HFF-Myc (cell line): Measurements from ENCODE around the gene GSTA4.

Source experiments
- DNase-seq: peaks from one replicate; pipeline ENCODE4 v3.0.0-alpha.2; 2011; ENCODE audit warnings: low read depth; ENCODE audit errors: extremely low read depth
- H3K4me3 ChIP-seq: replicated peaks from 2 replicates; pipeline ENCODE4 v1.5.1; 2011; ENCODE audit warnings: low read depth, mild to moderate bottlenecking, control low read depth, low read length
- TF ChIP-seq, protein P1 (sequence below): IDR thresholded peaks from 2 replicates; pipeline ENCODE4 v1.5.1; 2012; ENCODE audit warnings: mild to moderate bottlenecking, low read depth, low read length, control low read depth; ENCODE audit errors: missing control alignments

Gene GSTA4

DNA sequence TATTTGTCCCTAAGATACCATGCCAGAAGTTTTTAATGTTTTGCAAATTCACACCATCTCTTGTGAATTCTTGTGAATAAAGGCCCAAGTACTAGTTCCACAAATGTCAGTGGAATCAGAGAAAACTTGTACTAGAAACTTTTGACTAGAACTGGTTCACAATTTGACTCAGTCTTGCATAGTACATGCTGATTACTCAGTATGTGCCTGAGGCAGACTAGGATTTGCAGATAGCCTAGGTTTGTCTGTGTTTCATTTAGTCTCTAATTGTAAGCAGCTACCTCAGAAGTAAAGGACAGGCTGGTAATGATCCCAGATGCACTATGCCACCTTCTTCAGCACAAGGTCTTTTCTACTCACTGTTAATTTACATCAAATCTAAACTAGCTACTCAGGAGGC lies 34.2 kb upstream of the GSTA4 start:
- DNase-seq = no peak
- TF ChIP-seq, protein P1, sequence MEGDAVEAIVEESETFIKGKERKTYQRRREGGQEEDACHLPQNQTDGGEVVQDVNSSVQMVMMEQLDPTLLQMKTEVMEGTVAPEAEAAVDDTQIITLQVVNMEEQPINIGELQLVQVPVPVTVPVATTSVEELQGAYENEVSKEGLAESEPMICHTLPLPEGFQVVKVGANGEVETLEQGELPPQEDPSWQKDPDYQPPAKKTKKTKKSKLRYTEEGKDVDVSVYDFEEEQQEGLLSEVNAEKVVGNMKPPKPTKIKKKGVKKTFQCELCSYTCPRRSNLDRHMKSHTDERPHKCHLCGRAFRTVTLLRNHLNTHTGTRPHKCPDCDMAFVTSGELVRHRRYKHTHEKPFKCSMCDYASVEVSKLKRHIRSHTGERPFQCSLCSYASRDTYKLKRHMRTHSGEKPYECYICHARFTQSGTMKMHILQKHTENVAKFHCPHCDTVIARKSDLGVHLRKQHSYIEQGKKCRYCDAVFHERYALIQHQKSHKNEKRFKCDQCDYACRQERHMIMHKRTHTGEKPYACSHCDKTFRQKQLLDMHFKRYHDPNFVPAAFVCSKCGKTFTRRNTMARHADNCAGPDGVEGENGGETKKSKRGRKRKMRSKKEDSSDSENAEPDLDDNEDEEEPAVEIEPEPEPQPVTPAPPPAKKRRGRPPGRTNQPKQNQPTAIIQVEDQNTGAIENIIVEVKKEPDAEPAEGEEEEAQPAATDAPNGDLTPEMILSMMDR = no peak

DNA sequence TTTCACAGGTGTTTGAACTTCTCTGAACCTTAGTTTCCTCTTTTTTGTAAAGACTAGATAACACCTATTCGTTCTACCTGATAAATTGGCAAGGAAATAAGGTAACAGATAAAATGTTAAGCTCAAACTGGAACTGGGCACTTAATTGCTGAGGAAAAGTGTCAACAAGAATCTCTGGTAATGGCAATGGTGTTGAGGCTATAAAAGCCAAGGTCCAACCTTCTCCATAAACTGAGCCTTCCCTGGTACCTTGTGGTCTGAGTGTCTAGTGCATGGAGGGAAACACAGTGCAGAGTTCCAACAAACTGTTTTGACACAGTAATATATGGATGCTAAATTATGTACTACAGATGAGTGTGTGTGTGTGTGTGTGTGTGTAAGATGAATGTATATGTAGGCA lies 33.4 kb upstream of the GSTA4 start:
- no peak for DNase-seq
- TF ChIP-seq, protein P1 = no peak
- no peak overlapping the region for H3K4me3 ChIP-seq

More for the DNA sequence above, 34.2 kb upstream of the GSTA4 start:
- H3K4me3 ChIP-seq = no peak overlapping the region

DNA sequence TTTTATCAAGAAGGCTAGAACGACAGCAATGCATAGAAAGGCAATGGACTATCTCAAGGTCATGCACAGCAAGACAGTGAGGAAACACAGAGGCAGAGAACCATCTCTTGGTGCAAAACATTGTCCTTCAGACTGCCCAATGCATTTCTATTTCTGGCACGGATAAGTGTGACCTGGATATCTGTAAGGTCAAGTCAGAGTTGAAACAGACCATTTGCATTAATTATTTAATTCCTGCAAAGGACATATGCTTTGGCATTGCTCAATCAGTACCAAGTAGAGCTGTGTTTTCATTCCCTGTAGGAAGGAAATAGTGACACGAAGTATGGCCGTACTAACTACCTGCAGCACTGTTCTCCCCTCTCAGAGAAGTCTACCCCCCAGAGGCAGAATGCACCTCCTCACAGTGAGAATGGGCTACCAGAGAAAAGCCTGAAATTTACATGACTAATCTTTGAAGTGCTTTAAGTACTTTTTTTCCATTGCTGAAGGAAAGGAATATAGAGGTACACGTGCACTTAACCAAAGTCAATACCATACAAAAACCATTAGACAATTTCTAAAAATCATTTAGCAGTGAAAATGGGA lies 32.1 kb upstream of the GSTA4 start:
- no peak overlapping the region for H3K4me3 ChIP-seq
- no peak for DNase-seq
- TF ChIP-seq, protein P1 = no peak

DNA sequence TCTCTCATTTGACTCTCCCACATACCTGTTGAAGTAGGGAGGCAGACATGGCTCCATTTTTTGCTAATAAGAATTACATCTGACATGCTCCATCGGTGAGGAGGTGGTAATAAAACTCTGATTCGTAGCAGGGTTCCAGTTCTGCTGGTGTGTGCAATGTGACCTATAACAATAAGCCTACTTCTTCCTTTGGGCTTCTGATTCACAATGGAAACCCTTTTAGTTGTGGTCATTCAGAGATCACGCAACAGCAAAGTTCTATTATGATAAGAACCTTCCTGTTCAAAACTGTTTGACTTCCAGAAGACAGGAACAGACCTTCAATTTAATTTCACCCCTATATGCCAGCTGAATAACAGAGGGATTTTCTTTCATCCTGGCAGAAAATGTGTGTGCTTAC lies 31.4 kb upstream of the GSTA4 start:
- H3K4me3 ChIP-seq = no peak overlapping the region
- TF ChIP-seq, protein P1 = no peak
- no peak for DNase-seq

DNA sequence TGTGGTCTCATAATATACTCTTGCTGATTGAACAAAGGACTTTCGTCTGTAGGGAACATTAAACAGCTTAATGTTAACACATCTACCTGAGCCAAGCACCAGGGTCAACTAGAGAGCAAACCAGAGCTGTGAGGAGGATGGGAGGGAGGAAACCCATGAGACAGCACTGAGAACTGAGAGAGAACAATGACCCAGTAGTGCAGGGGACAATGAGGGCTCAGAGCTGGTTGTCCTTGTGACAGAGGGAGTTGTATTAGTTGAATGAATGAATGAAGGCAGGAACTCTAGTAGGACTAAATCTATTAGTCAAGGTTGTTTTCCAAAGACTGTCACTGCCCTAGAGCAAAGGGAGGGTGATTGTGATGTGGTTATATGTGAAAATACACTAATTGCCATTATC lies 28.2 kb upstream of the GSTA4 start:
- TF ChIP-seq, protein P1 = no peak
- no peak for DNase-seq
- H3K4me3 ChIP-seq = no peak overlapping the region

DNA sequence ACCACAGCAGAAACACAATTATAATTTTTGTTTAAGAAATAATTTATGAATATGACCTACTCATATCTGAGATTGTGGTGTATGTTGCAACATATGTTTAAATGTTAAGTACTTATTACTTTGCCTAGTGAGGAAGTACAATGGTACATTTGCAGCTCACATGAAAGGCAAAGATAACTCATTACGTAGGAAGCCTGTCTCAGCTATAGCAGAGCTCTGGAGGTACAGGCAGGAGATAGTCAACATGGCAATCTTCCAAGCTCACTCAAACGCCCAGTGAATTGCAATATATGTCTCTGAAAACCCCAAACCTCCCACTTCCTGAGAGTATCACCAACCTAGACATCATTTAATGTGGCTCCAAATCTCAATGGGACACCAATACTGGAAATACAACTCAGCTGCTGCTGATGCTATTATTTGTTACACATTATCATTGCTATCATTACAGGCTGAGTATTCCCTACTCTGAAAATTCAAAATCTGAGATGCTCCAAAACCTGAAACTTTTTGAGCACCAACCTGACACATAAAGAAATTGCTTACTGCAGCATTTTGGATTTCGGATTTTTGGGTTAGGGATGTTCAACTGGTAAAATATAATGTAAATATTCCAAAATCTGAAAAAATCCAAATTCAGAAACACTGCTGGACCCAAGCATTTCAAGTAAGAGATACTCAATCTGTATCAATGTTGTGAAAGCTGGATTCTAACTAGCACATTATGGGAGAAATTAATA lies 25.1 kb upstream of the GSTA4 start:
- no peak overlapping the region for H3K4me3 ChIP-seq
- TF ChIP-seq, protein P1 = no peak
- no peak for DNase-seq
